HepG2 (cell line): Measurements from ENCODE around the gene TSEN54. TPM values are rescaled to one million over a fixed set of nuclear protein-coding genes. Genes with fewer than 3 reads are reported as not detected.

Source experiments
- ASH2L ChIP-seq: fragments of 300-600, 200-600 bp; sonication (generic); IDR thresholded peaks from 2 replicates; pipeline ENCODE4 v1.7.0; 2017; ENCODE audit warnings: low read depth, mild to moderate bottlenecking, moderate library complexity, mixed read lengths, low read length; ENCODE audit not compliant: insufficient read length
- FOXP1 ChIP-seq, 2 experiments: fragments of 450-650 bp in 1 of 2; IDR thresholded peaks; 2 replicates each; pipeline ENCODE4 v1.6.1; 2017 to 2018; ENCODE audit warnings: antibody characterized with exemption in 1 of 2
- HDAC1 ChIP-seq: sonication (generic); formaldehyde crosslinking; IDR thresholded peaks from 2 replicates; pipeline ENCODE4 v1.5.1; 2020; ENCODE audit warnings: mild to moderate bottlenecking, missing genetic modification reagents
- NCOA2 ChIP-seq: sonication (generic); formaldehyde crosslinking; IDR thresholded peaks from 2 replicates; pipeline ENCODE4 v1.8.0; 2022; ENCODE audit warnings: inconsistent platforms
- NFAT5 ChIP-seq: sonication (generic); formaldehyde crosslinking; IDR thresholded peaks from 2 replicates; pipeline ENCODE4 v1.4.0; 2020; ENCODE audit warnings: missing genetic modification reagents
- PAX8 ChIP-seq: sonication (generic); formaldehyde crosslinking; IDR thresholded peaks from 2 replicates; pipeline ENCODE4 v1.8.0; 2022; ENCODE audit warnings: mild to moderate bottlenecking, missing genetic modification reagents, borderline replicate concordance
- RBAK ChIP-seq: sonication (generic); formaldehyde crosslinking; IDR thresholded peaks from 2 replicates; pipeline ENCODE4 v1.5.1; 2020; ENCODE audit warnings: mild to moderate bottlenecking, missing genetic modification reagents
- SAFB2 ChIP-seq: sonication (generic); formaldehyde crosslinking; IDR thresholded peaks from 2 replicates; pipeline ENCODE4 v1.5.1; 2020; ENCODE audit warnings: missing genetic modification reagents, low read depth, mild to moderate bottlenecking, borderline replicate concordance
- SMARCC2 ChIP-seq: fragments of 450-650 bp; IDR thresholded peaks from 2 replicates; pipeline ENCODE4 v1.6.1; 2017; ENCODE audit warnings: antibody characterized with exemption, mild to moderate bottlenecking
- SNAPC2 ChIP-seq: sonication (generic); formaldehyde crosslinking; IDR thresholded peaks from 2 replicates; pipeline ENCODE4 v1.8.1; 2022; ENCODE audit warnings: mild to moderate bottlenecking, missing genetic modification reagents
- SSRP1 ChIP-seq: IDR thresholded peaks from 2 replicates; pipeline ENCODE4 v1.6.1; 2016; ENCODE audit warnings: control low read depth
- STAT5B ChIP-seq: sonication (generic); formaldehyde crosslinking; IDR thresholded peaks from 2 replicates; pipeline ENCODE4 v1.4.0; 2020; ENCODE audit warnings: missing genetic modification reagents
- ZBTB1 ChIP-seq: sonication (generic); formaldehyde crosslinking; IDR thresholded peaks from 2 replicates; pipeline ENCODE4 v1.4.0; 2020; ENCODE audit warnings: missing genetic modification reagents, borderline replicate concordance
- ZBTB42 ChIP-seq: sonication (generic); formaldehyde crosslinking; IDR thresholded peaks from 2 replicates; pipeline ENCODE4 v1.5.0; 2020; ENCODE audit warnings: mild to moderate bottlenecking, missing genetic modification reagents
- ZFAT ChIP-seq: sonication (generic); formaldehyde crosslinking; conservative IDR thresholded peaks from 2 replicates; pipeline ENCODE4 v1.8.1; 2023; ENCODE audit warnings: missing genetic modification reagents, inconsistent platforms
- ZNF235 ChIP-seq: sonication (generic); formaldehyde crosslinking; IDR thresholded peaks from 2 replicates; pipeline ENCODE4 v1.8.1; 2023; ENCODE audit warnings: mild to moderate bottlenecking, missing genetic modification reagents, borderline replicate concordance
- ZNF678 ChIP-seq: sonication (generic); formaldehyde crosslinking; IDR thresholded peaks from 2 replicates; pipeline ENCODE4 v1.4.0; 2020; ENCODE audit warnings: mild to moderate bottlenecking, missing genetic modification reagents
- ZNF709 ChIP-seq: sonication (generic); formaldehyde crosslinking; IDR thresholded peaks from 2 replicates; pipeline ENCODE4 v1.5.0; 2020; ENCODE audit warnings: mild to moderate bottlenecking, missing genetic modification reagents
- ZNF841 ChIP-seq: sonication (generic); formaldehyde crosslinking; IDR thresholded peaks from 2 replicates; pipeline ENCODE4 v1.8.1; 2023; ENCODE audit warnings: missing genetic modification reagents, borderline replicate concordance
- polyA plus RNA-seq, 8 experiments: library from polyadenylated mRNA; depleted of rRNA in 3 of 8; stranded (reverse) in 7 of 8; unstranded in 1 of 8; fragments of >200 nt; fragmentation: Illumina TruSeq in 4 of 8; extraction: Trizol in 4 of 8; gene quantifications; 2 replicates each; pipeline versions ENCODE4 v1.2.1 to v1.2.3, GENCODE V29; 2011 to 2016; ENCODE audit warnings: low read depth in 4 of 8, missing spikeins in 1 of 8, mixed read lengths in 1 of 8; ENCODE audit not compliant: insufficient read depth in 1 of 8
- total RNA-seq, 5 experiments: library from RNA; depleted of rRNA; stranded (reverse); fragments of >200 nt; fragmentation: Illumina TruSeq; extraction: Trizol; gene quantifications; 2 replicates each; pipeline ENCODE4 v1.2.3, GENCODE V29; 2016; ENCODE audit warnings: low read depth in 1 of 5
- TF ChIP-seq, protein P1 (sequence below): sonication (generic); formaldehyde crosslinking; IDR thresholded peaks from 2 replicates; pipeline ENCODE4 v1.4.0; 2020; ENCODE audit warnings: missing genetic modification reagents
- TF ChIP-seq, protein P2 (sequence below): sonication (generic); IDR thresholded peaks from 2 replicates; pipeline ENCODE4 v1.6.1; 2016; ENCODE audit warnings: low read depth, borderline replicate concordance

TSEN54 gene
- total and polyA plus RNA-seq, 2 of the 13 experiments (the other 11 are each of a cell fraction or from before 2014, with no cell fraction given) = 62.9 to 63.3 TPM

- TF ChIP-seq PAX8 (CRISPR knock-in tag) (no peak), ASH2L (peak; percentile 73), ZNF678 (CRISPR knock-in tag) (no peak), HDAC1 (CRISPR knock-in tag) (peak; percentile 88), ZBTB1 (no peak), SMARCC2 (no peak), SAFB2 (CRISPR knock-in tag) (no peak), ZNF709 (CRISPR knock-in tag) (no peak; the same call in 1 of the 2 replicates), FOXP1 (IDR thresholded peaks at IDR 0.05) (no peak), FOXP1 (CRISPR knock-in tag; IDR thresholded peaks at IDR 0.05) (no peak), NCOA2 (no peak), ZNF841 (peak; percentile 87), ZBTB42 (CRISPR knock-in tag) (no peak), SNAPC2 (CRISPR knock-in tag) (no peak), SSRP1 (CRISPR knock-in tag) (no peak), STAT5B (CRISPR knock-in tag) (no peak), NFAT5 (CRISPR knock-in tag) (no peak), RBAK (no peak; the same call in 1 of the 2 replicates), ZNF235 (CRISPR knock-in tag) (peak; percentile 2; the same call in 1 of the 2 replicates), ZFAT (CRISPR knock-in tag) (no peak)
- TF ChIP-seq, protein P1, sequence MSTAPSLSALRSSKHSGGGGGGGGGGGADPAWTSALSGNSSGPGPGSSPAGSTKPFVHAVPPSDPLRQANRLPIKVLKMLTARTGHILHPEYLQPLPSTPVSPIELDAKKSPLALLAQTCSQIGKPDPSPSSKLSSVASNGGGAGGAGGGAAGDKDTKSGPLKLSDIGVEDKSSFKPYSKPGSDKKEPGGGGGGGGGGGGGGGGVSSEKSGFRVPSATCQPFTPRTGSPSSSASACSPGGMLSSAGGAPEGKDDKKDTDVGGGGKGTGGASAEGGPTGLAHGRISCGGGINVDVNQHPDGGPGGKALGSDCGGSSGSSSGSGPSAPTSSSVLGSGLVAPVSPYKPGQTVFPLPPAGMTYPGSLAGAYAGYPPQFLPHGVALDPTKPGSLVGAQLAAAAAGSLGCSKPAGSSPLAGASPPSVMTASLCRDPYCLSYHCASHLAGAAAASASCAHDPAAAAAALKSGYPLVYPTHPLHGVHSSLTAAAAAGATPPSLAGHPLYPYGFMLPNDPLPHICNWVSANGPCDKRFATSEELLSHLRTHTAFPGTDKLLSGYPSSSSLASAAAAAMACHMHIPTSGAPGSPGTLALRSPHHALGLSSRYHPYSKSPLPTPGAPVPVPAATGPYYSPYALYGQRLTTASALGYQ (CRISPR knock-in tag) = no peak; the same call in 1 of the 2 replicates
- TF ChIP-seq, protein P2, sequence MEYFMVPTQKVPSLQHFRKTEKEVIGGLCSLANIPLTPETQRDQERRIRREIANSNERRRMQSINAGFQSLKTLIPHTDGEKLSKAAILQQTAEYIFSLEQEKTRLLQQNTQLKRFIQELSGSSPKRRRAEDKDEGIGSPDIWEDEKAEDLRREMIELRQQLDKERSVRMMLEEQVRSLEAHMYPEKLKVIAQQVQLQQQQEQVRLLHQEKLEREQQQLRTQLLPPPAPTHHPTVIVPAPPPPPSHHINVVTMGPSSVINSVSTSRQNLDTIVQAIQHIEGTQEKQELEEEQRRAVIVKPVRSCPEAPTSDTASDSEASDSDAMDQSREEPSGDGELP = peak; percentile 21; the same call in 1 of the 2 replicates
These were observed at the start of gene TSEN54 (continued) for GRCh38 chr17:75516255-75516618.
